ENCODE measurements around the gene SLC17A7.
A peak's percentile ranks its signal among the peaks of the same experiment; 100 is the strongest.
"Not testable (repeated sequence)": the region's sequence is repeated elsewhere in the genome, so short reads cannot be mapped to it uniquely, and the experiment has no call there.

SLC17A7 gene

DNA sequence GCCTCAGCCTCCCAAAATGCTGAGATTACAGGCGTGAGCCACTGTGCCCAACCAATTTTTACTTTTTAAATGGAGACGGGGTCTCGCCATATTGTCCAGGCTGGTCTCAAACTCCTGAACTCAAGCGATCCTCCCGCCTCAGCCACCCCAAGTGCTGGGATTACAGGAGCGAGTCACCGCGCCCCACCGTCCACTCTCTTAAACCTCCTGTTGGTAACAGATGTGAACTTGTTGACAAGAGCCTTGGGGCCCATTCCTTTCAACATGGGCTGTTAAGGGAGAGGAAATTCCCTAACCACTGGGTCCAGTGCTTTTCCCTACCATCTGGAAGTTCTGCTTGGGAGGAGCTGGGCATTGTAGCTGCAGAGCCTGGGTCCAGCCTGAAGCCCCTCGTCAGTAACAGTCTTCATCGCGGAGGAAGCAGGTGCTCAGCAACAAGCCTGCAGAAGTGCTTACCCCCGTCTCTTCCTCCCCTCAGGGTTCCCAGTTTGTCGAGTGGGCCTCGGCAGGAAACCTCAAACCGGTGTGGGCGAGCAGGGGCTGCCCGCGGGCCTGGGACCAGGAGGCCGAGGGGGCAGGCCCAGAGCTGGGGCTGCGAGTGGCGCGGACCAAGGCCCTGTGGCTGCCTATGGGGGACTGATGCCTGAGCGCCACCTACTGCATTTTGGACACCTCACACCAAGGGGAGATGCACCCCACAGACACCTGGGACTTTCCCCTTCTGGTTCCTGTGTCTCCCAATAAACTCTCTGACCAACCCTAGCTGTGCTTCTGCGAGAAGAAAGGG lies 28.7 kb upstream of the SLC17A7 start:
- DNase-seq, result no peak

DNA sequence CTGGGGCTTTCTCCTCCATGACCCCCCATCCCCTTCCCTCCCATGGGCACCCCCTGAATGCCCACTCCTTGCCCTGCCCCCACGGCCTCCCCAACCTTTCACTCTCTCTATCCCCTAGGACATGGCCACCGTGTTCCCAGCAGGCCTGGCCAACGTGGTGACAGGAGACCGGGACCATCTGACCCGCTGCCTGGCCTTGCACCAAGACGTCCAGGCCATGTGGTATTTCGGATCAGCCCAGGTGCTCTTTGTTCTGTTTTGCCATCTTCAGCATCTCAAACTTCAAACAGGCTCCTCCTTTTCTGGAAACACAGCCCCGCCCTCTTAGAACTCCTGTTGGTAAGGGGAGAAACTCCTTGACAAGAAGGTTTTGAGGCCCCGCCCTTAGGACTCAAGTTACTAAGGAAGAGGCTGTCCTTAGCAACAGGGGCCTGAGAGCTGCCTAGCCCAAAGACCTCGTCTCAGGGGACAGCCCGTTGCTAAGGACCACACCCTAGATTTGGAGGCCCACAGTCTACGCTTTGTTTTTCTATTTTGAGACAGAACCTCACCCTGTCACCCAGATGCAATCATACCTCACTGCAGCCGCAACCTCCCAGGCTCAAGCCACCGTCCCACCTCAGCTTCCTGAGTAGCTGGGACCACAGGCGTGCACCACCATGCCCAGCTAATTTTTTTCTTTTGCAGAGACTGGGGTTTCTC lies 27.6 kb upstream of the SLC17A7 start:
- DNase-seq, result peak; percentile 21

GRCh38 chr19:49468199-49468598 lies 26.9 kb upstream of the SLC17A7 start:
- no peak for DNase-seq

DNA sequence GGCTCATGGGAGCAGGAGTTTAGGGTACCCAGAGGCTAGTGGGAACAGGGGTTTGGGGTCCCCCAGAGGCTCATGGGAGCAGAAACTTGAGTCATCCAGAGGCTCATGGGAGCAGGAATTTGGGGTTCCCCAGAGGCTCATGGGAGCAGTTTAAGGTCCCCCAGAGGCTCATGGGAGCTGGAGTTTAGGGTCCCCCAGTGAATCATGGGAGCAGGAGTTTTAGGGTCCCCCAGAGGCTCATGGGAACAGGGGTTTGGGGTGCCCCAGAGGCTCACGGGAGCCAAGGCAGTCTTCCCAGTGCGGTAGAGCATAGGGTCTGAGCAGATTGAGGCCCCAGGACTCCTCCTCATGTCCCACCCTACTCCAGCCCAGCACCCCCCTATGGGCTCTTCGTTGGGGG lies 24.0 kb upstream of the SLC17A7 start:
- no peak for DNase-seq

- DNase-seq, result no peak
Observed at GRCh38 chr19:49463960-49464740, 22.8 kb upstream of the SLC17A7 start.

DNA sequence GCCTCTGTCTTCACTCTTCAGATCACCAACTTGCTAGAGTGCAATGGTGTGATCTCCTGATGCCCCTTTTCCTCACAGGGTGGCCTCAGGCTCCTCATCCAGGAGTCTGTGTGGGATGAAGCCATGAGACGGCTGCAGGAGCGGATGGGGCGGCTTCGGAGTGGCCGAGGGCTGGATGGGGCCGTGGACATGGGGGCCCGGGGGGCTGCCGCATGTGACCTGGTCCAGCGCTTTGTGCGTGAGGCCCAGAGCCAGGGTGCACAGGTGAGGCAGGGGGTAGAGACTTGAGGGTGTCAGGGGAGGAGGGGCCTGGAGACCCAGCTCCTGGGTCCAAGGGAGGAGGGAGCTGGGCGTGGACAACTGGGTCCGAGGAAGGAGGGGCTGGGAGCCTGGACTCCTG lies 21.2 kb upstream of the SLC17A7 start:
- DNase-seq, result no peak

- DNase-seq, result no peak
Observed at GRCh38 chr19:49461656-49462055, 20.3 kb upstream of the SLC17A7 start.

- DNase-seq, result not testable (repeated sequence)
Observed at GRCh38 chr19:49461130-49461529, 19.8 kb upstream of the SLC17A7 start.

DNA sequence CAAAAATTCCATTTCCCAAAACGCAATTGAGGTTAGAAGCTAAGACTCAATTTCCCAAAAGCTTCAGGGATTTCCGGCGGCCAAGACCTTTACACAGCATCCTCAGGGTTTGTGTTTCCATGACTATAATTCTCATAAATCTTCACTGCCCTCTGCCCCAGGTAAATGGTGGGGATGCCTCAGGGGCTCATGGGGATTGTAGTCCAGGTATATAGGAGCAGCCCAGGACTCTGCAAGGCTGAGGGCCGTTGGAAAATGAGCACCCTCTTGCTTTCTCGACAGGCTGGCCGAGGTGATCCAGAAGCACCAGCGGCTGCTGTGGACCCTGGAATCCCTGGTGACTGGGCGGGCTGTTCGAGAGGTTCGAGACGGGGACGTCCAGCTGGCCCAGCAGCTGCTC lies 18.1 kb upstream of the SLC17A7 start:
- no peak for DNase-seq

DNA sequence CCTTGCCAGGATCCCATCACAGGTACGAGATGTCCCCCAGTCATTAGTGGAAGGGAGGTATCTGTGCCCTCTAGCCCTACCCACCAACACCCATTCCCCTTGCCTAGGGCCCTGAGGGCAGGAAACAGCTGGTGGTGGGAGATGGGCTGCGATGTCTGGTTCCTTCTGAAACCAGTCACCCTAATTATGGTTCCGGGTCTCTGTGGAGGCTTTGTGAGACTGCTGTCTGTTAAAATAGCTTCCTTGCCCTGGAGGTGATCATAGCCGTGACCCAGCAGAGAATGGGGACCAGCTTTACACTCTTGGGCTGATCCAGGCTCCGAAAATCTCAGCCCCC lies 17.2 kb upstream of the SLC17A7 start:
- no peak for DNase-seq

- DNase-seq, result no peak
Observed at GRCh38 chr19:49456326-49456725, 15.0 kb upstream of the SLC17A7 start.

DNA sequence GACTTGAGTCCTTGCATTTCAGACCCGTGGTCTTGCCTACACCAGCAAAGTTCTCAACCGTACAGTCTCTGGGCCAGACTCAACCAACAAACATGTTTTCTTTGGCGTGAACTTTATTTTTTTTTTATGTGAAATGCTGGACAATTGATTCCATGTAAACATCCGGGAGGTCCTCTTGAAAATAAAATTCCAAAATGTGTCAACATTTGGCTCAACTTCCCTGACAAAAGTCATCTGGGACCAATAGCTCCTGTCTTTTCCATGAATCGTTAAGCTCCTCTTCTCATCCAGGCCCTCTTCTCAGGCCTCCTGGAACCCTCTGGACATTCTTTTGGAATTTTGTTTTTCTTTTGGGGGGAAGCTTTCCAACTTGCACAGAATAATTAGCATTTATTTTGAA lies 14.4 kb upstream of the SLC17A7 start:
- DNase-seq, result no peak

- no peak for DNase-seq
Observed at GRCh38 chr19:49453757-49454240, 12.5 kb upstream of the SLC17A7 start.

DNA sequence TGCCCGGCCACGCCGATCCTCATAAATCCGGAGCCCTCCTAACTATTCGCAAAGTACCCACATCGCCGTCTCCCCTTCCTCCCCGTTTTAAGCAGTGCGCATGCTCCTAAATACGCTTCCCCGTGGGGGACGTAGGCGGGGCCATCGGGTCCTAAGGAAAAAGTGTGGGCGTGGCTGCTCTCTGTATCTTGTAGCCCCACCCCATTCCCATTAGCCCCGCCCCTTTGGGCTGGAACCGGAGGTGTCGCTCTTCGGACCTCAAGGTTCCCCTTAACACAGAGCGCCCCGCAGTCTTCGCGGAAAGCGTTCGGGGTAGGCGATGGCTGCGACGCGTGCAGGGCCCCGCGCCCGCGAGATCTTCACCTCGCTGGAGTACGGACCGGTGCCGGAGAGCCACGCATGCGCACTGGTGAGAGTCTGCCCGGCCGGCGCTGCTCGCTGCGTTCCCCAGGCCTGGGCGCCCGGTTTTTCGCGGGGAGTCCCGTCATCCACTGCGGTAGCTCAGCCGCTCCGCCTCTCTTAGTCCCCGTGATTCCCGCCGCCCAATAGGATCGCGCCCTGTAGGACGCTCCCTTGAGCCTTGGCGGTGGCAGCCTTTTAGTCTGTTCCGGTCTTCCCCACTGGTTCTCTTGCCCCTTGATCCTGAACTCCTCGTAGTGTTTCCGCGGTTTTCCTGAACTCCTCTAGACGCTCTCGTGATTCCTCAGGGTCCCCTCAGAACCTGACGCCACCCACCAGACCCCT lies 11.9 kb upstream of the SLC17A7 start, which contains the start of gene ALDH16A1:
TSS of gene ALDH16A1 (plus strand) at position 213 of the 744 bp plus-strand sequence. CDS start at position 320, 107 bp downstream.
- peak; percentile 98 for DNase-seq

DNA sequence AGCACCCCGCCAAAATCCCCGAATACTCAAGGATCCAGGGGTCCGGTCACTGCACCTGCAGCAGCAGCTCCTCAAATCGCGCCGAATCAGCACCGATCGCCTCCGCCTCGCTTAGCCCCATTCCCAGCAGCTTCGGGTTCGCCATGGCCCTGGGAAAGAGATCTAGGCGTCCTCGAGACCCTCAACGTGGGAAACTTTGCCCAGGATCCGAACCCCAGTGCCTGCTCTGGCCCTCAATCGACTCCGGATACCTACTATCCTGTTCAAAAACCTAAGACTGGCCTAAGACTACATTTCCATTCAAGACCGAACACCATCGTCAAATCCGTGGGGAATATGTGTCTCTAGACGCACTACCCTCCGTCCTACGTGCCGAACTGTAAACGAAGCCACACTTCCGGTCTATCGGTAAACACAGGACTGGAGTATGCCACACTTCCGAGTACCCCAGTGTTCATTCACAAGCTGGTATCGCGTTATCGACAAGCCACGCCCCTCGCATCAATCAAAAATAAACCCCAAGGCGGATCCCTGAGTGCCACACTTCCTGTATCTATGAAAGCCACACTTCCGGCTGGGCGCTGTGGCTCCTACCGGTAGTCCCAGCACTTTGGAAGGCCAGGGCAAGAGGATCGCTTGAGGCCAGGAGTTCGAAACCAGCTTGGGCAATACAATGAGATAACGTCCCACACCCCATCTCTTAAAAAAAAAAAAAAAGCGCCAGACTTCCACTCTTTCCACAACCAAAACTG lies 10.3 kb upstream of the SLC17A7 start, which contains the start of gene PIH1D1:
TSS of gene PIH1D1 (minus strand) at position 385 of the 752 bp plus-strand sequence. CDS start at position 145, 240 bp downstream.
- DNase-seq, result peak; percentile 99

DNA sequence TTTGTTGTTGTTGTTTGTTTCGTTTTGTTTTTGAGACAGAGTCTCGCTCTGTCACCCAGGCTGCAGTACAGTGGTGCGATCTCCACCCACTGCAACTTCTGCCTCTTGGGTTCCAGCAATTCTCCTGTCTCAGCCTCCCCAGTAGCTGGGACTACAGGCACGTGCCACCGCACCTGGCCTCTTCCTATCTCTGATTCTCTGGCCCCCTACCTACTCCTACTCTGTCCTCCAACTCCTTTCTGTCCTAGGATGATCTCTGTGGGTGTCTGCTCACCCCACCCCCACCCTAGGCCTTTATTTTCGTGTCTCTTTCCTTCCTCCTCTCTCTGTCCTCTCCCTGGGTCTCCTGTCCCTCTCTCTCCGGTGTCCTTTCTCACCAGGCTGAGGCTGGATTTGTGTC lies 9.1 kb upstream of the SLC17A7 start:
- no peak for DNase-seq

DNA sequence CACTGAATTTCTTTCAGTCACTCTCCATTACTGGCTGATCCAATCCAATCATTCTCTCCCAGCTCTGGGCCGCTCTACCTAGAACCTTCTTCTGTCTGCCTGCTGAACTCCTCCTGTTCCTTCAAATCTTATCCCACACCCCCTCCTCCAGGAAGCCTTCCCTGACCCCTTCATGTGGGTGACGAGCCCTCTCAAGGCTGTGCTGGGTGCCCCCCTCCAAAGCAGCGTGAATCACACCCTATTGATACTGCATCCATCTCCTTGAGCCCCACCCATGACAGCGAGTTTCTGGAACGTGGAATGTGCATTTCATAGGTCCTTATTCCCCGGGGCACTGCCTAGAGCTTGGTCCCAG lies 7.1 kb upstream of the SLC17A7 start:
- no peak for DNase-seq

GRCh38 chr19:49447485-49448431 lies 6.4 kb upstream of the SLC17A7 start:
- DNase-seq, result no peak

- no peak for DNase-seq
Observed at GRCh38 chr19:49445997-49446396, 4.7 kb upstream of the SLC17A7 start.

DNA sequence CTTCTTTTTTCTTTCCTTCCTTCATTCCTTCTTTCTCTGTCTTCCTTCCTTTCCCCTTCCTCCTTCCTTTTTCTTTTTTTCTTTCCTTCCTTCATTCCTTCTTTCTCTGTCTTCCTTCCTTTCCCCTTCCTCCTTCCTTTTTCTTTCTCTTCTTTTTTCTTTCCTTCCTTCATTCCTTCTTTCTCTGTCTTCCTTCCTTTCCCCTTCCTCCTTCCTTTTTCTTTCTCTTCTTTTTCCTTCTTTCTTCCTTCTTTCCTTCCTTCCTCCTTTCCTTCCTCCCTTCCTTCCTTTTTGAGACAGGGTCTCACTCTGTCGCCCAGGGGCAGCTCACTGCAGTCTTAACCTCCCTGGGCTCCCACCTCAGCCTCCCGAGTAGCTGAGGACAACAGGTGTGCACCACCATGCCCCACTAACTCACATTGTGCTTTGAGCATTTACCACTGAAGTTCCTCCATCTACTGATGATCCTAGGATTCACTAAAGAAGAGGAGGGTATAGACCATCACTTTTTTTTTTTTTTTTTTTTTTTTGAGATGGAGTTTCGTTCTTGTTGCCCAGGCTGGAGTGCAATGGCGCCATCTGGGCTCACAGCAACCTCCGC lies 2.9 kb upstream of the SLC17A7 start:
- DNase-seq, result not testable (repeated sequence)
